H54 (cell line): ENCODE measurements around the gene PLOD2.

Source experiments
- DNase-seq: peaks from one replicate; pipeline ENCODE4 v3.0.0; 2011; ENCODE audit warnings: low spot score, mixed read lengths; ENCODE audit not compliant: insufficient read length
- FAIRE-seq: peaks from 3 replicates; lab custom pipeline; 2011; peaks lifted over from hg19 to GRCh38; lab: Jason Lieb, UNC
- POLR2A ChIP-seq: IDR thresholded peaks from 2 replicates; pipeline ENCODE4 v1.6.1; 2011; ENCODE audit warnings: low read depth, mild to moderate bottlenecking, low read length

Gene PLOD2

DNA sequence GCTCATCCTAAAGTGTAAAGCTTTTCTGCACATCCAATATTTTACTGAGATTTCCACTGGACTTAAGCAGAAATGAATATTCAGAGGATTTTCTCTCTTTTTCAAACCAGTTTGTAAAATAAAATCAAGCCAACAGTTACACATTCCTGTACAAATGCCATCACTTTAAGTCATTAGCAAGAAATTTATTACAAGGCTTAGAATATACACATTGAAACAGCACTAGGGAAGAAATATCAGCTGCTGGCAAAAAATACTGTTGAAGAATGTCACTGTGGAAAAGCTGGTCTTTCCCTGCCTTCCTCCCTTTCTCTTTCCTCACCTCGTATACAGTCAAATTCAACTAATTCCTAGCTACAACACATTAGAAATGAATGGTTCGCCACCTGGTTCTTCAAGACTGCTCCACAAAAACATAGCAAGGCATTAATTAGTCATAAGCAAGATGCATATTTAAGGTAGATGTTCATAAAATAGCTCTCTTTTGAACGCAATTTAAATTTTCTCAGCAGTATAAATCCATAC is 21.3 kb downstream of the PLOD2 start:
- FAIRE-seq (peak; percentile 52), DNase-seq (no peak)
- TF ChIP-seq POLR2A: no peak

DNA sequence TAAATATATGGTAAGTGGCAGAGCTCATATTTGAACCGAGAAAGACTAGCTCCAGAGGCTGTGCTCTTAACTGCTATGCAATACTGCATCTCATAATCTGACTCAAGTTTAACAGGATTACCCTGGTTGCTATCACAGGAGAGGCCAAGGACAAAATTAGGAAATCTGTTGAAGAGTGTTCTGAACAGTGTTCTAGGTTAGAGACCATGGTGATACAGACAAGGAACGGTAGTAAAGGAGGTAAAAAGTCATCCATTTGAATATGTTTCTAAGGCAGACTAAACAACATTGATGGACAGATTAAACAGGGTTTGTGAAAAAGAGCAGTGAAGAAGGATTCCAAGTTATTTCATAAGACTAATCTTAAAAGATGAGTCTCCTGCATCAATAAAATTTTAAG is 22.1 kb downstream of the PLOD2 start:
- no peak for TF ChIP-seq POLR2A
- no peak for DNase-seq
- FAIRE-seq: no peak

DNA sequence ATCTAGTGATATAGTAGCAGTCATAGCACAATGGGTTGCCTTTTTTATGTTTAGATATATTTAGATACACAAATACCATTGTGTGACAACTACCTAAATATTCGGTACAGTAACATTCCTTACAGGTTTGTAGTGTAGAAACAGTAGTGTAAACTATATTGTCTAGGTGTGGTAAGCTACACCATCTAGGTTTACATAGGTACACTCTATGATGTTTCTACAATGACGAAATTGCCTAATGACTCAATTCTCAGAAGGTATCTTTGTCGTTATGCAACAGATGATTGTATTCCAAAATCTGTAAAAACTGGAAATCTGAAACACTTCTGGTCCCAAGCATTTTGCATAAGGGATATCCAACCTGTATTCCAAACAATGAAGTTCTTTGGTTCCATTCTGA is 24.3 kb downstream of the PLOD2 start:
- peak; percentile 20 for FAIRE-seq
- TF ChIP-seq POLR2A: no peak
- no peak for DNase-seq

- FAIRE-seq (peak; percentile 90), DNase-seq (no peak)
- TF ChIP-seq POLR2A: no peak
Observed at GRCh38 chr3:146134348-146135117, 26.5 kb downstream of the PLOD2 start.

DNA sequence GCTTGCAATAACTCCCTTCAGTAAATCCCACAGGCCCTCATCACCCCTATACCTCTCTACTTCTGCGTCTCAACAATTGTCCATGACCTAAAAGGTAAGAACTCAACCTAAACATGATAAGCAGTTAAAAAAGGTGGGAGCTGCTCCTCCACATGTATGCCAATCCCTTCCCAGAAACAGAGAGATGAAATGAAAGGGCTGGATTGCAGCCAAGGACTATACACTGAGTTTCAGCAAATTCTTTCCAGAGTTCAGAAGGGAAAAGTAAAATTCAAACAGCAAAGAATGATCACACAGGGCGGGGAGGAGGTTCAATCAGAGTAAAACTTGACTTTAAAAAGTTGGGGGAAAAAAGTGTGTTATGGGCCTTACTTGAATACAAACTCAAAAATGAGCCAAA is 27.5 kb downstream of the PLOD2 start:
- no peak for TF ChIP-seq POLR2A
- DNase-seq (no peak), FAIRE-seq (no peak)

GRCh38 chr3:146131616-146132410 is 29.2 kb downstream of the PLOD2 start:
- peak; percentile 99 for FAIRE-seq
- DNase-seq: no peak
- no peak for TF ChIP-seq POLR2A

DNA sequence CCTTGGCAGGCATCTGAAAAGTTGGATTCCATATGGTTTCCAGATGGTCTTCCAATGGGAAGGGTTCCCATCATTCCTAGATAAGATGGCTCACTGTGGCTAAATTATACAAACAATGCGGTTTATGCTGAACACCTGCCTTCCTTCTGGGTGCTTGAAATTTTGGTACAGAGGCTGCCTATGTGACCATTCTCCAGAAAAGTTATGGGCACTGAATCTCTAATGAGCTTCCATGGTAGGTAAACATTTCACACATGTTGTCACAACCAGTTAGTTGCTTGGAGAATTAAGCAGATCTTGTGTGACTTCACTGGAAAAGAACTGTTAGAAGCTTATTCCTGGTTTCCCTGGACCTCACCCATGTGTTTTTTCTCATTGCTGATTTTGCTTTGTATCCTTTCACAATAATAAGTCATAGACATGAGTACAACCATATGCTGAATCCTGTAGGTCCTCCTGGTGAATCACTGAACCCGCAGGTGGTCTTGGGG is 30.1 kb downstream of the PLOD2 start:
- FAIRE-seq (peak; percentile 48), DNase-seq (no peak)
- TF ChIP-seq POLR2A: no peak

DNA sequence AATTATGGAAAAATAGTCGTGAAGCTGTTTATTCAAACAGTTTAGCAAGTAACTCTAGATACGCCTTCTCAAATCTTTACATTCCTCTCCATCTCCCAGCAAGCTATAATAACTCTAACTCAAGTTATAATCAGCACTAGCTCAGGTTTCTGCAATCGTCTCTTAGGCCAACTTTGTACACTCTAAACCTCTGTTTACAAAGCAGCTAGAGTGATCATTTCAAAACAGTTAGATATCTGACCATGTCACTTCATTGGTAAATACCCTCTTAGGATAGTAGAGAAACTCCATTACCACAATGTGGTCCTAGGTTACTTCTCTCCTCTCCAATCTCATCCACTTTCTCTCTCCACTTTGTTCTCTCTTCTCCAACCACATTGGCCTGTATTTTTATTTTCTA is 31.2 kb downstream of the PLOD2 start:
- DNase-seq (no peak), FAIRE-seq (peak; percentile 43)
- no peak for TF ChIP-seq POLR2A

DNA sequence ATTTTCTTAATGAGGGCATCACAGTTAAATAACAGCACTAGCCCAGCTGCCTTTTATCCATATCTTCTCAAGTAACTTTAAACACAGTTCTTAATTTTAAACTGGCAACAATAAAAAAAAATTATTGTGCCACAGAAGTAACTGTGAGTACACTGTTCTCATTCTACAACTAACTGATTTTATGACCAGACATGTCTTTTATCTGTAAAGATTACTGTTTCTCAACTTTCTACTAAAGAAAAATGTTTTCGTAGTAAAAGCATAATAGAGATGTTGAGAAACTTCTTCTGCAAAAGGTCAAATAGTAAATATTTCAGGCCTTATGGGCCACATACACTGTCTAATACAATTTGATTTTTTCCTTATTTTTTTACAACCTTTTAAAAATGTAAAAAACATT is 32.0 kb downstream of the PLOD2 start:
- TF ChIP-seq POLR2A: no peak
- DNase-seq (no peak), FAIRE-seq (no peak)

DNA sequence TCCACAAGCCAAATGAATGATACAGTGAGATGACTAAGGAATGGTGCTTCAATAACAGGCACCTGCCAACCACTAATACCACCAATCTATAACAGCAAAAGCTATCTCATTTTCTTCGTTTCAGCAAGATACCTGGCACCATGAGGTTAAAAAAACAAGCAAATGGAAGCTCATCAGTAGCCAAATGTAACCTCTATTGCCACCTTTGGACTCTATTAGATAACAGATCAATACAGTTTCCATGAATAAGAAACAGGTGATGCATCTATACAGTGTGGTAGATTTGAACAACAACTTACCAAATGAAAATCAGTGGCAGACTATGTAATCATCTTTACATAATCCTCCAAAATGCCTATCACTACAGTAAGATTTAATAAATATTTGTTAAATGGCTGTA is 32.8 kb downstream of the PLOD2 start:
- FAIRE-seq (peak; percentile 58), DNase-seq (no peak)
- TF ChIP-seq POLR2A: no peak

DNA sequence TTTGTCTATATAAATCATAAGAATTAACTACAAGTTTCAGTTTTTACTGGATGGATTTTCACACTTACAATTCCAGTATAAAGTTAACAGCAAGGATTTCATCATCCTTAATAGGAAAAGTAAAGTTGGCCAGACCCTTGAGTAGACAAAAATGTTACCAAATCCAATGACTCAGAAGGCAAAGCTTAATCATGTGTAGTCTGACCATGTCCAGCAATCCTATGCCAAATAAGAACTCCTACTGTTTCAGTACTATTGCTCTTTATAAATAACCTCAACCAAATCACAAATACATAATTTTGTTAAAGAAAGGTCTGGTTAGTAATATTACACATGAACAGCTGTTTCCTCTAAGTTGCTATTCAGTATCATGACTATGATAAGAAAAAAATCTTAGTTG is 35.0 kb downstream of the PLOD2 start:
- FAIRE-seq: peak; percentile 85
- no peak for TF ChIP-seq POLR2A
- peak; percentile 4 for DNase-seq

GRCh38 chr3:146124126-146124801 is 36.7 kb downstream of the PLOD2 start:
- FAIRE-seq (peak; percentile 33), DNase-seq (no peak)
- TF ChIP-seq POLR2A: no peak

- DNase-seq (no peak), FAIRE-seq (no peak)
- TF ChIP-seq POLR2A: no peak
Observed at GRCh38 chr3:146117406-146118285, 43.3 kb downstream of the PLOD2 start.
